ENCODE data around the gene THTPA.
"Not testable (repeated sequence)": the region's sequence is repeated elsewhere in the genome, so short reads cannot be mapped to it uniquely, and the experiment has no call there.

Gene THTPA

GRCh38 chr14:23590198-23590597 is 34.1 kb downstream of the THTPA start:
- peaks cover 2% of the 10 kb centered on the region for H3K27me3 ChIP-seq (ENCODE audit: insufficient read depth, poor library complexity, severe bottlenecking)
- H3K4me3 ChIP-seq (replicated peaks; ENCODE audit: insufficient read depth, low read length): no peak overlapping the region
- no peak overlapping the region for H3K27ac ChIP-seq (replicated peaks)
- DNase-seq (ENCODE audit: low read depth in 1 of 2, low spot score in 1 of 2): no peak
- TF ChIP-seq SPI1 (IDR thresholded peaks at IDR 0.05; ENCODE audit: borderline replicate concordance, low read depth) (no peak), REST (IDR thresholded peaks at IDR 0.05; ENCODE audit: insufficient replicate concordance, low read depth) (no peak), CTCF (IDR thresholded peaks at IDR 0.05; ENCODE audit: insufficient read depth, low read length) (no peak), POLR2AphosphoS5 (IDR thresholded peaks at IDR 0.05; ENCODE audit: low read depth) (no peak), GABPA (IDR thresholded peaks at IDR 0.05; ENCODE audit: low read depth) (no peak)

GRCh38 chr14:23594191-23594590 is 38.1 kb downstream of the THTPA start:
- DNase-seq (ENCODE audit: low read depth in 1 of 2, low spot score in 1 of 2); H3K27ac ChIP-seq (replicated peaks); H3K27me3 ChIP-seq (ENCODE audit: insufficient read depth, poor library complexity, severe bottlenecking); H3K4me3 ChIP-seq (replicated peaks; ENCODE audit: insufficient read depth, low read length): not testable (repeated sequence)

GRCh38 chr14:23600322-23600707 is 44.2 kb downstream of the THTPA start:
- H3K27me3 ChIP-seq (ENCODE audit: insufficient read depth, poor library complexity, severe bottlenecking): no peaks in the 10 kb centered on the region
- no peak overlapping the region for H3K27ac ChIP-seq (replicated peaks)
- no peak for TF ChIP-seq REST (IDR thresholded peaks at IDR 0.05; ENCODE audit: insufficient replicate concordance, low read depth)
- no peak for TF ChIP-seq CTCF (IDR thresholded peaks at IDR 0.05; ENCODE audit: insufficient read depth, low read length)
- TF ChIP-seq POLR2AphosphoS5 (IDR thresholded peaks at IDR 0.05; ENCODE audit: low read depth): no peak
- no peak for TF ChIP-seq GABPA (IDR thresholded peaks at IDR 0.05; ENCODE audit: low read depth)
- TF ChIP-seq SPI1 (IDR thresholded peaks at IDR 0.05; ENCODE audit: borderline replicate concordance, low read depth): no peak
- no peak overlapping the region for H3K4me3 ChIP-seq (replicated peaks; ENCODE audit: insufficient read depth, low read length)
- no peak for DNase-seq (ENCODE audit: low read depth in 1 of 2, low spot score in 1 of 2)

- Histone ChIP-seq H3K27me3 (ENCODE audit: insufficient read depth, poor library complexity, severe bottlenecking) (no peaks in the 10 kb centered on the region), H3K27ac (replicated peaks) (no peak overlapping the region), H3K4me3 (replicated peaks; ENCODE audit: insufficient read depth, low read length) (no peak overlapping the region)
- TF ChIP-seq GABPA (IDR thresholded peaks at IDR 0.05; ENCODE audit: low read depth) (no peak), REST (IDR thresholded peaks at IDR 0.05; ENCODE audit: insufficient replicate concordance, low read depth) (no peak), SPI1 (IDR thresholded peaks at IDR 0.05; ENCODE audit: borderline replicate concordance, low read depth) (no peak), CTCF (IDR thresholded peaks at IDR 0.05; ENCODE audit: insufficient read depth, low read length) (no peak), POLR2AphosphoS5 (IDR thresholded peaks at IDR 0.05; ENCODE audit: low read depth) (no peak)
- DNase-seq (ENCODE audit: low read depth in 1 of 2, low spot score in 1 of 2): no peak
Observed at GRCh38 chr14:23600806-23601205, 44.7 kb downstream of the THTPA start.
